ENCODE results near the gene RHOT2.

RHOT2 gene

GRCh38 chr16:667780-668518 lies at the start of gene RHOT2:
TSS of gene RHOT2 (plus strand) at chr16:668132. CDS start at chr16:668200, 68 bp downstream.
- DNase-seq (ENCODE audit: low read depth in 2 of 2, low spot score in 1 of 2), result peak; percentile 79 to 83

- no peak for DNase-seq (ENCODE audit: low read depth in 2 of 2, low spot score in 1 of 2)
Observed at GRCh38 chr16:619476-620100, 48.3 kb upstream of the RHOT2 start.

- no peak for DNase-seq (ENCODE audit: low read depth in 2 of 2, low spot score in 1 of 2)
Observed at GRCh38 chr16:620700-621525, 47.0 kb upstream of the RHOT2 start.

GRCh38 chr16:621526-622105 lies 46.3 kb upstream of the RHOT2 start:
- no peak for DNase-seq (ENCODE audit: low read depth in 2 of 2, low spot score in 1 of 2)

GRCh38 chr16:622920-623280 lies 45.0 kb upstream of the RHOT2 start:
- DNase-seq (ENCODE audit: low read depth in 2 of 2, low spot score in 1 of 2), result no peak

- DNase-seq (ENCODE audit: low read depth in 2 of 2, low spot score in 1 of 2), result no peak
Observed at GRCh38 chr16:624526-625070, 43.3 kb upstream of the RHOT2 start.

GRCh38 chr16:625117-625976 lies 42.6 kb upstream of the RHOT2 start:
- no peak for DNase-seq (ENCODE audit: low read depth in 2 of 2, low spot score in 1 of 2)

GRCh38 chr16:625977-626765 lies 41.8 kb upstream of the RHOT2 start:
- no peak for DNase-seq (ENCODE audit: low read depth in 2 of 2, low spot score in 1 of 2)

GRCh38 chr16:626787-627453 lies 41.0 kb upstream of the RHOT2 start:
- no peak for DNase-seq (ENCODE audit: low read depth in 2 of 2, low spot score in 1 of 2)

- no peak for DNase-seq (ENCODE audit: low read depth in 2 of 2, low spot score in 1 of 2)
Observed at GRCh38 chr16:627454-628239, 40.3 kb upstream of the RHOT2 start.

- no peak for DNase-seq (ENCODE audit: low read depth in 2 of 2, low spot score in 1 of 2)
Observed at GRCh38 chr16:628321-629061, 39.4 kb upstream of the RHOT2 start.

- no peak for DNase-seq (ENCODE audit: low read depth in 2 of 2, low spot score in 1 of 2)
Observed at GRCh38 chr16:629185-629832, 38.6 kb upstream of the RHOT2 start.

- DNase-seq (ENCODE audit: low read depth in 2 of 2, low spot score in 1 of 2), result no peak
Observed at GRCh38 chr16:629833-630248, 38.1 kb upstream of the RHOT2 start.

GRCh38 chr16:630249-630814 lies 37.6 kb upstream of the RHOT2 start:
- DNase-seq (ENCODE audit: low read depth in 2 of 2, low spot score in 1 of 2), result no peak

- no peak for DNase-seq (ENCODE audit: low read depth in 2 of 2, low spot score in 1 of 2)
Observed at GRCh38 chr16:630815-631405, 37.0 kb upstream of the RHOT2 start, which contains the start of gene WFIKKN1. TSS of gene WFIKKN1 (plus strand) at chr16:630985. CDS start at chr16:631254, 269 bp downstream.

GRCh38 chr16:631808-632358 lies 36.0 kb upstream of the RHOT2 start:
- no peak for DNase-seq (ENCODE audit: low read depth in 2 of 2, low spot score in 1 of 2)

All from stimulated activated CD8-positive, alpha-beta memory T cell treated with anti-CD3 and anti-CD28 coated beads, Interleukin-4, amount 100 ng/mL, for 1 hour (primary cell).